HTR-8/SVneo (cell line): ENCODE results near the gene CLPTM1L.
A peak's percentile ranks its signal among the peaks of the same experiment; 100 is the strongest.
"Not testable (repeated sequence)": the region's sequence is repeated elsewhere in the genome, so short reads cannot be mapped to it uniquely, and the experiment has no call there.

Experiments
- DNase-seq: peaks from one replicate; pipeline ENCODE4 v3.0.0; 2011; ENCODE audit warnings: low spot score, mixed read lengths; ENCODE audit not compliant: insufficient read length
- FAIRE-seq: peaks from 2 replicates; lab custom pipeline; 2011; peaks lifted over from hg19 to GRCh38; lab: Jason Lieb, UNC

The CLPTM1L gene

GRCh38 chr5:1298067-1298551, 46.8 kb downstream of the CLPTM1L start:
- FAIRE-seq, result no peak

GRCh38 chr5:1297243-1297642, 47.7 kb downstream of the CLPTM1L start:
- peak; percentile 20 for FAIRE-seq
- no peak for DNase-seq

More at GRCh38 chr5:1298067-1298551, 46.8 kb downstream of the CLPTM1L start:
- DNase-seq, result no peak

GRCh38 chr5:1295650-1296037, 49.3 kb downstream of the CLPTM1L start:
- FAIRE-seq, result no peak

GRCh38 chr5:1294835-1295649, 49.9 kb downstream of the CLPTM1L start, which contains the start of gene TERT:
Gene TERT (minus strand): TSS chr5:1295068. CDS start chr5:1294989, 79 bp downstream.
- DNase-seq, result no peak
- FAIRE-seq, result no peak

More at GRCh38 chr5:1295650-1296037, 49.3 kb downstream of the CLPTM1L start:
- DNase-seq, result no peak

GRCh38 chr5:1294206-1294834, 50.6 kb downstream of the CLPTM1L start:
- no peak for FAIRE-seq

GRCh38 chr5:1293416-1294205, 51.3 kb downstream of the CLPTM1L start:
- DNase-seq (no peak), FAIRE-seq (no peak)

More at GRCh38 chr5:1294206-1294834, 50.6 kb downstream of the CLPTM1L start:
- DNase-seq, result no peak

- no peak for DNase-seq
- no peak for FAIRE-seq
Observed at GRCh38 chr5:1292846-1293415, 52.0 kb downstream of the CLPTM1L start.

GRCh38 chr5:1292139-1292538, 52.8 kb downstream of the CLPTM1L start:
- DNase-seq (no peak), FAIRE-seq (no peak)

- DNase-seq (no peak), FAIRE-seq (no peak)
Observed at GRCh38 chr5:1291611-1292080, 53.3 kb downstream of the CLPTM1L start.

- DNase-seq, FAIRE-seq: not testable (repeated sequence)
Observed at GRCh38 chr5:1290956-1291355, 53.9 kb downstream of the CLPTM1L start.

GRCh38 chr5:1289559-1289958, 55.3 kb downstream of the CLPTM1L start:
- FAIRE-seq, DNase-seq: not testable (repeated sequence)

GRCh38 chr5:1288439-1289335, 56.2 kb downstream of the CLPTM1L start:
- no peak for FAIRE-seq
- DNase-seq, result no peak

GRCh38 chr5:1285883-1286291, 59.0 kb downstream of the CLPTM1L start:
- no peak for FAIRE-seq

GRCh38 chr5:1285141-1285540, 59.8 kb downstream of the CLPTM1L start:
- FAIRE-seq, result no peak
- DNase-seq, result no peak

More at GRCh38 chr5:1285883-1286291, 59.0 kb downstream of the CLPTM1L start:
- DNase-seq, result no peak

- FAIRE-seq, result peak; percentile 57
- not testable (repeated sequence) for DNase-seq
Observed at GRCh38 chr5:1284336-1284970, 60.4 kb downstream of the CLPTM1L start.

GRCh38 chr5:1283729-1284041, 61.2 kb downstream of the CLPTM1L start:
- not testable (repeated sequence) for DNase-seq, FAIRE-seq

- DNase-seq, result not testable (repeated sequence)
- peak; percentile 83 for FAIRE-seq
Observed at GRCh38 chr5:1282993-1283728, 61.7 kb downstream of the CLPTM1L start.
